GM19328 (cell line): ENCODE measurements around the gene ST6GALNAC3.

Source experiments
- ATAC-seq: cut with Tn5 transposase; IDR thresholded peaks from one replicate; pipeline ENCODE4 v1.9.1; 2021; ENCODE audit warnings: mild to moderate bottlenecking, moderate library complexity; ENCODE audit not compliant: unreplicated experiment

ST6GALNAC3 gene

GRCh38 chr1:76669624-76670315, 595.2 kb downstream of the ST6GALNAC3 start:
- ATAC-seq = no peak

- ATAC-seq = no peak
These were observed 600.2 kb downstream of the ST6GALNAC3 start for GRCh38 chr1:76674689-76675210.

GRCh38 chr1:76677416-76678405, 603.2 kb downstream of the ST6GALNAC3 start:
- no peak for ATAC-seq

GRCh38 chr1:76679534-76680152, 605.1 kb downstream of the ST6GALNAC3 start:
- ATAC-seq = no peak

- ATAC-seq = no peak
These were observed 606.1 kb downstream of the ST6GALNAC3 start for GRCh38 chr1:76680651-76681050.

GRCh38 chr1:76682138-76682537, 607.6 kb downstream of the ST6GALNAC3 start:
- no peak for ATAC-seq
